ENCODE measurements around the gene PAOX. TPM values are rescaled to one million over a fixed set of nuclear protein-coding genes. Genes with fewer than 3 reads are reported as not detected.

PAOX gene
- total RNA-seq, 1 donor from 2014 or later, result 16.9 TPM

DNA sequence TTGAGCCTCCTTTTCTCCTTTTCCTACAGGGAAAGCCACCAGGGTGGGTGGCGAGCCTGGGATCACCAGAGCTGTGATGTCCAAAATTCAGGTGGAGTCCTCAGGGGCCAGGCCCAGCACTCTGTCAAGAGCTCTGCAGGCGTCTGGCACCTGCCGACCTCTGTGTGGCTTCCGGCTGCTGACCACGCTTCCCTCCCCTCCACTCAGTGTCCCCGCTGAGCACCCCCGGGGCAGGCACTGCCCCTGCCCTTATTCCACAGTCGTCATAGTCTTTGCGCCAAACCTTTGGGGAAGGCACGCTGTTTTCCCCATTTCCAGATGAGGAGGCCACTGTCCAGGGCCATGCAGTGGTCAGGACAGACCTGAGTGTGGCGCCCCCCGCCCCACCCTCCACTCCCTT is 22.4 kb downstream of the PAOX start:
- intact Hi-C loops (cut with DNase I), result no loop called here
- Histone ChIP-seq H3K4me3 (no peak overlapping the region), H3K9me3 (no peaks in the 10 kb centered on the region), H3K4me1 (no peaks in the 10 kb centered on the region), H3K27me3 (no peaks in the 10 kb centered on the region), H3K27ac (no peak overlapping the region), H3K36me3 (peaks cover 0 to 52% of the 10 kb centered on the region in 2 donors)
- TF ChIP-seq POLR2A (IDR thresholded peaks at IDR 0.05) (no peak), POLR2AphosphoS5 (IDR thresholded peaks at IDR 0.05; ENCODE audit: insufficient read depth in 1 of 2, low read depth in 1 of 2) (no peak)
- TF ChIP-seq, protein P1, sequence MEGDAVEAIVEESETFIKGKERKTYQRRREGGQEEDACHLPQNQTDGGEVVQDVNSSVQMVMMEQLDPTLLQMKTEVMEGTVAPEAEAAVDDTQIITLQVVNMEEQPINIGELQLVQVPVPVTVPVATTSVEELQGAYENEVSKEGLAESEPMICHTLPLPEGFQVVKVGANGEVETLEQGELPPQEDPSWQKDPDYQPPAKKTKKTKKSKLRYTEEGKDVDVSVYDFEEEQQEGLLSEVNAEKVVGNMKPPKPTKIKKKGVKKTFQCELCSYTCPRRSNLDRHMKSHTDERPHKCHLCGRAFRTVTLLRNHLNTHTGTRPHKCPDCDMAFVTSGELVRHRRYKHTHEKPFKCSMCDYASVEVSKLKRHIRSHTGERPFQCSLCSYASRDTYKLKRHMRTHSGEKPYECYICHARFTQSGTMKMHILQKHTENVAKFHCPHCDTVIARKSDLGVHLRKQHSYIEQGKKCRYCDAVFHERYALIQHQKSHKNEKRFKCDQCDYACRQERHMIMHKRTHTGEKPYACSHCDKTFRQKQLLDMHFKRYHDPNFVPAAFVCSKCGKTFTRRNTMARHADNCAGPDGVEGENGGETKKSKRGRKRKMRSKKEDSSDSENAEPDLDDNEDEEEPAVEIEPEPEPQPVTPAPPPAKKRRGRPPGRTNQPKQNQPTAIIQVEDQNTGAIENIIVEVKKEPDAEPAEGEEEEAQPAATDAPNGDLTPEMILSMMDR (IDR thresholded peaks at IDR 0.05), result no peak
- peak in 1 of 2 donors; percentile 61 for DNase-seq (ENCODE audit: extremely low spot score in 2 of 2)

DNA sequence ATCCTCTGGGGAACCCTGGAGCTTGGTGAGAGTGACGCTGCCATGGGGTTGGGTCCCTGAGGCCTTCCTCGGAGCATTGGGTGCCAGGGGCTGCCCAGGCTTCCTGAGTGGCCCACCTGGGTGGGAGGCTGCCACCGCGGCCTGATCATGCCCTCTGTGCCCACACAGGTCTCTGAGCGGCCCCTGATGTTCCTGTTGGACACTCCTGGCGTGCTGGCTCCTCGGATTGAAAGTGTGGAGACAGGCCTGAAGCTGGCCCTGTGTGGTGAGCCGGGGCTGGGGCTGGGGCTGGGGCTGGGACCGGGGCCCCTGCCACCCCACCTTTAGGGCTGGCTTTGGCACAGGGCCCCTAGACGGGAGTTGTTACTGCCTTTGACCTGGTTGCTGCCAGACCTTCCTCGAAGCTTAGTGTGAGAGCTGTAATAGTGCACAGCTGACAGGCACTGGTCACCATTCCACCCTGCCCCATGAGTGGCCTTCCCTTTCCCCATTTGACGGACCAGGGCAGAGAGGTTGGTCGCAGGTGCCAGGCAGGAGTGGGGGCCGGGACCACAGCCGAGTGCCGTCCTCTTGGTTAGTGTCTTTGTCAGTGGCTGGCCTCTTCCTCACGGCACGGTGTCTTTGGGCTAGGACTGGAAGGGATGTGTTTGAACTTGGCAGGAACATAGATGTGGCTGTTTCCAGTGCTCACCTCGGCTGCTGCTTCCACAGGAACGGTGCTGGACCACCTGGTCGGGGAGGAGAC is 23.1 kb downstream of the PAOX start:
- DNase-seq (ENCODE audit: extremely low spot score in 2 of 2), result peak in 1 of 2 donors; percentile 93
- no peaks in the 10 kb centered on the region for H3K27me3 ChIP-seq
- H3K36me3 ChIP-seq, result peaks cover 0 to 46% of the 10 kb centered on the region in 2 donors
- H3K4me1 ChIP-seq, result no peaks in the 10 kb centered on the region
- no peak overlapping the region for H3K27ac ChIP-seq
- no peaks in the 10 kb centered on the region for H3K9me3 ChIP-seq
- H3K4me3 ChIP-seq, result no peak overlapping the region
- intact Hi-C loops (cut with DNase I), result no loop called here
- TF ChIP-seq POLR2AphosphoS5 (IDR thresholded peaks at IDR 0.05; ENCODE audit: insufficient read depth in 1 of 2, low read depth in 1 of 2) (no peak), POLR2A (IDR thresholded peaks at IDR 0.05) (no peak)
- TF ChIP-seq, protein P1 (IDR thresholded peaks at IDR 0.05), result no peak

DNA sequence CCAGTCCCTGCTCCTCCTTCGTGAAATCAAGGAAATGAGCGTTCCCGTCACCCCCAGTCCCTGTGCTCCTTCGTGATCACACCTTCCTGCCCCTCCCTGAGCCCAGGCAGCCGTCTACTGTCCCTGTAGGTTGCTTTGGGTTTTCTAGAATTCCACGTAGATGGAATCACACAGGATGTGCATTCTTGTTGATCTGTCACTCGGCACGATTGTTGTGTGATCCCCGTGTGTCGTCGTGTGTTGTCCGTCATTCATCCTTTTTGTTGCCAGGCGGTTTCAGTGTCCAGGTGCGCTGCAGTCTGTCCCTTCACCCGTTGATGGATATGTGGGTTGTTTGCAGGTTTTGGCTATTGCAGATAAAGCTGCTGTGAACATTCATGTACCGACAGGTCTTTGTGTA is 24.3 kb downstream of the PAOX start:
- peaks cover 0 to 43% of the 10 kb centered on the region in 2 donors for H3K36me3 ChIP-seq
- TF ChIP-seq POLR2AphosphoS5 (IDR thresholded peaks at IDR 0.05; ENCODE audit: insufficient read depth in 1 of 2, low read depth in 1 of 2), result no peak
- no peak for TF ChIP-seq POLR2A (IDR thresholded peaks at IDR 0.05)
- TF ChIP-seq, protein P1 (IDR thresholded peaks at IDR 0.05), result no peak
- intact Hi-C loops (cut with DNase I), result no loop called here
- DNase-seq (ENCODE audit: extremely low spot score in 2 of 2), result no peak
- H3K9me3 ChIP-seq, result no peaks in the 10 kb centered on the region
- H3K4me3 ChIP-seq, result no peak overlapping the region
- no peak overlapping the region for H3K27ac ChIP-seq
- no peaks in the 10 kb centered on the region for H3K27me3 ChIP-seq
- H3K4me1 ChIP-seq, result no peaks in the 10 kb centered on the region

DNA sequence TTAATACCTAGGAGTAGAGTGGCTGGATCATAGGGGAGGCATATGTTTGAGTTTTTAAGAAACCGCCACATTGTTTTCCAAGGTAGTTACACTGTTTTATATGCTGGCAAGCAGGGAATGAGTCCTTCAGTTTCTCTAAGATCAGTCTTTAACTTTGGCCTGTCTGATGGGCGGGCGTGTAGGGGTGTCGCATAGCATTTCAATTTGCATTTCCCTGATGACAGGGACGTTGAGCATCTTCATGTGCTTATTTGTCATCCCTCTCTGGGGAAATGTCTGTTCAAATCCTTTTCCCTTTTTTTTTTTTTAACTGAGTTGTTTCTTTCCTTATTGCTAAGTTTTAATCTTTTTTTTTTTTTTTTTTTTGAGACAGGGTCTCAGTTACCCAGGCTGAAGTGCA is 24.7 kb downstream of the PAOX start:
- no peaks in the 10 kb centered on the region for H3K27me3 ChIP-seq
- no peak overlapping the region for H3K4me3 ChIP-seq
- H3K36me3 ChIP-seq, result peaks cover 0 to 43% of the 10 kb centered on the region in 2 donors
- TF ChIP-seq, protein P1 (IDR thresholded peaks at IDR 0.05), result no peak
- no peak for DNase-seq (ENCODE audit: extremely low spot score in 2 of 2)
- H3K9me3 ChIP-seq, result no peaks in the 10 kb centered on the region
- no peaks in the 10 kb centered on the region for H3K4me1 ChIP-seq
- H3K27ac ChIP-seq, result no peak overlapping the region
- intact Hi-C loops (cut with DNase I), result no loop called here

DNA sequence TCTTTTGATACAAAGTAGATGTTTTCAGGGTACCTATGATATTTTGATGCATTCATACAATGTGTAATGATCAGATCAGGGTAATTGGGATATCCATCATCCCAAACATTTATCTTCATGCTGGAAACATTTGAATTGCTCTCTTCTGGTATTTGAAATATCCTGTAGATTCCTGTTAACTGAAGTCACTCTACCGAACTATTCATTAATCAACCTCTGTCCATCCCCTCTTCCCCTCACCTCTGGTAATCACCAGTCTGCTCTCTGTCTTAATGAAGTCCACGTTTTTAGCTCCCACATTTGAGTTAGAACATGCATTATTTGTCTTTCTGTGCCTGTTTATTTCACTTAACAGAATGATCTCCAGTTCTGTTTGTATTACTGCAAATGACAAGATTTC is 26.2 kb downstream of the PAOX start:
- no peaks in the 10 kb centered on the region for H3K9me3 ChIP-seq
- no peak for TF ChIP-seq POLR2AphosphoS5 (IDR thresholded peaks at IDR 0.05; ENCODE audit: insufficient read depth in 1 of 2, low read depth in 1 of 2)
- TF ChIP-seq, protein P1 (IDR thresholded peaks at IDR 0.05), result no peak
- H3K27ac ChIP-seq, result no peak overlapping the region
- H3K4me3 ChIP-seq, result no peak overlapping the region
- intact Hi-C loops (cut with DNase I), result no loop called here
- H3K4me1 ChIP-seq, result no peaks in the 10 kb centered on the region
- no peak for DNase-seq (ENCODE audit: extremely low spot score in 2 of 2)
- H3K36me3 ChIP-seq, result peaks cover 0 to 47% of the 10 kb centered on the region in 2 donors
- no peaks in the 10 kb centered on the region for H3K27me3 ChIP-seq
